ENCODE measurements around the gene EID3. TPM values are rescaled to one million over a fixed set of nuclear protein-coding genes. Genes with fewer than 3 reads are reported as not detected.
"Not testable (repeated sequence)": the region's sequence is repeated elsewhere in the genome, so short reads cannot be mapped to it uniquely, and the experiment has no call there.

The EID3 gene
- 1.4 and 2.7 TPM in 2 replicates for total RNA-seq

- peak; percentile 51 to 88 for DNase-seq (ENCODE audit: low read depth in 2 of 2)
Measured at GRCh38 chr12:104303538-104304151, at the start of gene EID3. Gene EID3, plus strand, starts transcription at chr12:104303739. Its CDS starts 196 bp downstream, at chr12:104303935.

- no peak for DNase-seq (ENCODE audit: low read depth in 2 of 2)
Measured at GRCh38 chr12:104257913-104258472, 45.5 kb upstream of the EID3 start.

GRCh38 chr12:104258476-104259067, 45.0 kb upstream of the EID3 start:
- no peak for DNase-seq (ENCODE audit: low read depth in 2 of 2)

GRCh38 chr12:104263026-104263425, 40.5 kb upstream of the EID3 start:
- DNase-seq (ENCODE audit: low read depth in 2 of 2), result no peak

- peak in 1 of 2 donors; percentile 17 for DNase-seq (ENCODE audit: low read depth in 2 of 2)
Measured at GRCh38 chr12:104263580-104264358, 39.8 kb upstream of the EID3 start.

- DNase-seq (ENCODE audit: low read depth in 2 of 2), result not testable (repeated sequence)
Measured at GRCh38 chr12:104265436-104265835, 38.1 kb upstream of the EID3 start.

GRCh38 chr12:104272938-104273337, 30.6 kb upstream of the EID3 start:
- DNase-seq (ENCODE audit: low read depth in 2 of 2), result no peak

GRCh38 chr12:104273503-104273902, 30.0 kb upstream of the EID3 start:
- DNase-seq (ENCODE audit: low read depth in 2 of 2), result no peak

- DNase-seq (ENCODE audit: low read depth in 2 of 2), result no peak
Measured at GRCh38 chr12:104274811-104275210, 28.7 kb upstream of the EID3 start.

- DNase-seq (ENCODE audit: low read depth in 2 of 2), result no peak
Measured at GRCh38 chr12:104275689-104276088, 27.9 kb upstream of the EID3 start.

- DNase-seq (ENCODE audit: low read depth in 2 of 2), result no peak
Measured at GRCh38 chr12:104276273-104277131, 27.0 kb upstream of the EID3 start.

- no peak for DNase-seq (ENCODE audit: low read depth in 2 of 2)
Measured at GRCh38 chr12:104279164-104279563, 24.4 kb upstream of the EID3 start.

- no peak for DNase-seq (ENCODE audit: low read depth in 2 of 2)
Measured at GRCh38 chr12:104280111-104280510, 23.4 kb upstream of the EID3 start.

- DNase-seq (ENCODE audit: low read depth in 2 of 2), result peak in 1 of 2 donors; percentile 84
Measured at GRCh38 chr12:104280717-104281458, 22.7 kb upstream of the EID3 start.

GRCh38 chr12:104281636-104282035, 21.9 kb upstream of the EID3 start:
- DNase-seq (ENCODE audit: low read depth in 2 of 2), result no peak

GRCh38 chr12:104282109-104282508, 21.4 kb upstream of the EID3 start:
- no peak for DNase-seq (ENCODE audit: low read depth in 2 of 2)

GRCh38 chr12:104285740-104286515, 17.6 kb upstream of the EID3 start:
- peak in 1 of 2 donors; percentile 66 for DNase-seq (ENCODE audit: low read depth in 2 of 2)

- DNase-seq (ENCODE audit: low read depth in 2 of 2), result peak; percentile 93 to 98
Measured at GRCh38 chr12:104286516-104287482, 16.7 kb upstream of the EID3 start.

Measured in dermis microvascular lymphatic vessel endothelial cell (primary cell).